ENCODE data around the gene CD99L2.

DNA sequence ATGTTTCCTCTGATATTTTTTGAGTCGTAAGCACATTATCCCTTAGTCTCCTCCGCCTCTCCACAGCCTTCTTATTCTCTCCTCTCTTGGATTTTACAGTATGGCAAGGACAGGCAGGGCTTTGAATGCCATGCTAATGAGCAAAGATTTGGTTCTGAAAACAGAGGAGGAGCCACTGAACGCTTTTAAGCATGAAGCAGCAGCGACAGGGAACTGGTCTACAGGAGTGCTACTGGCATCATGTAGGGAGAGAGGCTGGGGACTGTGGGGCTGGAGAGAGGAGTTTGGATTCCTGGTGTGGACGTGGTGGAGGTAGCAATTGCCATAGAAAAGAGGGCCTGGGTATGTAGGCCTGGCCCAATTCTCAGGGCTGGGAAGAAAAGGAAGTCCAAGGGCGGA is 4.6 kb upstream of the CD99L2 start:
- TF ChIP-seq, protein P1, sequence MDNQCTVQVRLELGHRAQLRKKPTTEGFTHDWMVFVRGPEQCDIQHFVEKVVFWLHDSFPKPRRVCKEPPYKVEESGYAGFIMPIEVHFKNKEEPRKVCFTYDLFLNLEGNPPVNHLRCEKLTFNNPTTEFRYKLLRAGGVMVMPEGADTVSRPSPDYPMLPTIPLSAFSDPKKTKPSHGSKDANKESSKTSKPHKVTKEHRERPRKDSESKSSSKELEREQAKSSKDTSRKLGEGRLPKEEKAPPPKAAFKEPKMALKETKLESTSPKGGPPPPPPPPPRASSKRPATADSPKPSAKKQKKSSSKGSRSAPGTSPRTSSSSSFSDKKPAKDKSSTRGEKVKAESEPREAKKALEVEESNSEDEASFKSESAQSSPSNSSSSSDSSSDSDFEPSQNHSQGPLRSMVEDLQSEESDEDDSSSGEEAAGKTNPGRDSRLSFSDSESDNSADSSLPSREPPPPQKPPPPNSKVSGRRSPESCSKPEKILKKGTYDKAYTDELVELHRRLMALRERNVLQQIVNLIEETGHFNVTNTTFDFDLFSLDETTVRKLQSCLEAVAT (IDR thresholded peaks at IDR 0.05) = no peak
- TF ChIP-seq EZH2 (IDR thresholded peaks at IDR 0.05; ENCODE audit: borderline replicate concordance, control insufficient read depth, low read depth, low read length) = no peak
- TF ChIP-seq, protein P2, sequence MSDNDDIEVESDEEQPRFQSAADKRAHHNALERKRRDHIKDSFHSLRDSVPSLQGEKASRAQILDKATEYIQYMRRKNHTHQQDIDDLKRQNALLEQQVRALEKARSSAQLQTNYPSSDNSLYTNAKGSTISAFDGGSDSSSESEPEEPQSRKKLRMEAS (IDR thresholded peaks at IDR 0.05; ENCODE audit: low read depth, low read length) = no peak
- TF ChIP-seq POLR2A (IDR thresholded peaks at IDR 0.05; ENCODE audit: low read depth, low read length) = no peak
- TF ChIP-seq, protein P3, sequence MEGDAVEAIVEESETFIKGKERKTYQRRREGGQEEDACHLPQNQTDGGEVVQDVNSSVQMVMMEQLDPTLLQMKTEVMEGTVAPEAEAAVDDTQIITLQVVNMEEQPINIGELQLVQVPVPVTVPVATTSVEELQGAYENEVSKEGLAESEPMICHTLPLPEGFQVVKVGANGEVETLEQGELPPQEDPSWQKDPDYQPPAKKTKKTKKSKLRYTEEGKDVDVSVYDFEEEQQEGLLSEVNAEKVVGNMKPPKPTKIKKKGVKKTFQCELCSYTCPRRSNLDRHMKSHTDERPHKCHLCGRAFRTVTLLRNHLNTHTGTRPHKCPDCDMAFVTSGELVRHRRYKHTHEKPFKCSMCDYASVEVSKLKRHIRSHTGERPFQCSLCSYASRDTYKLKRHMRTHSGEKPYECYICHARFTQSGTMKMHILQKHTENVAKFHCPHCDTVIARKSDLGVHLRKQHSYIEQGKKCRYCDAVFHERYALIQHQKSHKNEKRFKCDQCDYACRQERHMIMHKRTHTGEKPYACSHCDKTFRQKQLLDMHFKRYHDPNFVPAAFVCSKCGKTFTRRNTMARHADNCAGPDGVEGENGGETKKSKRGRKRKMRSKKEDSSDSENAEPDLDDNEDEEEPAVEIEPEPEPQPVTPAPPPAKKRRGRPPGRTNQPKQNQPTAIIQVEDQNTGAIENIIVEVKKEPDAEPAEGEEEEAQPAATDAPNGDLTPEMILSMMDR (IDR thresholded peaks at IDR 0.05 in 2 of 3, conservative IDR thresholded peaks at IDR 0.05 in 1 of 3; ENCODE audit: control insufficient read depth in 2 of 3, extremely low read depth in 1 of 3, insufficient read depth in 1 of 3, low read depth in 3 of 3, low read length in 3 of 3) = no peak
- no peak for TF ChIP-seq RAD21 (IDR thresholded peaks at IDR 0.05; ENCODE audit: insufficient read depth, low read depth, low read length)
- TF ChIP-seq ZNF274 (IDR thresholded peaks at IDR 0.05; ENCODE audit: insufficient read depth, insufficient read length) = no peak

Data from GM12878 (cell line).